ENCODE data around the gene NUDT21. TPM values are rescaled to one million over a fixed set of nuclear protein-coding genes. Genes with fewer than 3 reads are reported as not detected.

NUDT21 gene
- total and polyA plus RNA-seq, 2 of the 4 experiments (the other 2 are of a cell fraction) = 52.4 to 166 TPM

DNA sequence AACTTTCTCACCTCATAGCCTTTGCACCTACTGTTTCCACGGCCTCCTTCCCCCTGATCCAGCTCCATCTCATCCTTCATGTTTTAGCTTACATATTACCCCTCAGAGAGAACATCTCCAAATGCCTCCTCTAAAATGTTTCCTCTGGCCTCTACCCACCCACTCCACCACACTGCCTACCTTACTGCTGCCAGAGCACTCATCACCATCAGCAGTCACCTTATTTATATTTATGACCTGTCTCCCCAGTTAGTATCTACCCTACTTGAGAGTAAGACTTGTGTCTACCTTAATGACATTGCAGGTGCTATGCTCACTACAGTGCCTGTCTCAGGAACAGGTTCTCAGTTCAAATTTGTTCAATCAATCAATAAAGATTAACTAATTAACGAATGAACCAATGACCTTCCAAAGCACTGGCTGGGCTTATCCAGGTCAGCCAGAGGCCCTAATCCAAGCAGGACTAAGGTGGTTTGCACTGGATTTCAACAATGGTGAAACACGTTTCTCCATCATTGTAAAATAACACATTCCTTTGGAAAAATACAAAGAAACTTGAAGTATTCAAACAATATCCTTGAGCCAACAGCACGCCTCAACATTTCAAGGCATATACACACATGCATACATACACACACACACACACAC lies 66.9 kb downstream of the NUDT21 start:
- no peak overlapping the region for H2AK5ac ChIP-seq (ENCODE audit: low read depth, low read length)
- no peak overlapping the region for H3K56ac ChIP-seq (ENCODE audit: extremely low read depth, insufficient read depth, low read length)
- peaks cover 14% of the 10 kb centered on the region for H3K4me1 ChIP-seq (ENCODE audit: control insufficient read depth, insufficient read depth, low read length)
- H2AK9ac ChIP-seq (replicated peaks; ENCODE audit: low read depth, low read length, poor library complexity) = no peak overlapping the region
- no peak overlapping the region for H4K5ac ChIP-seq (ENCODE audit: low read depth, low read length)
- H3K9ac ChIP-seq (ENCODE audit: low read depth, low read length) = no peak overlapping the region
- H4K91ac ChIP-seq (ENCODE audit: insufficient read depth, low read depth, low read length) = no peak overlapping the region
- no peak overlapping the region for H3K27ac ChIP-seq (ENCODE audit: insufficient read depth, low read length)
- H2BK20ac ChIP-seq (ENCODE audit: low read depth, low read length) = no peak overlapping the region
- in situ Hi-C loops (cut with MboI; ENCODE audit: low sequenced_read_pairs) = no loop called here
- 82% methylated on average over 1 of the region's 4 CpGs; no CpG with 5 or more reads in 1 of the 2 experiments for WGBS, 2 experiments (ENCODE audit: extremely low coverage in 2 of 2, insufficient read length in 1 of 2)
- dilution Hi-C loops (cut with HindIII; ENCODE audit: low sequenced_read_pairs, unreplicated experiment) = no loop called here
- no peak for ATAC-seq (ENCODE audit: low read depth)
- H2BK5ac ChIP-seq (ENCODE audit: low read depth, low read length, poor library complexity, severe bottlenecking) = no peak overlapping the region
- no peak overlapping the region for H2BK15ac ChIP-seq (ENCODE audit: low read depth, low read length)
- no peak overlapping the region for H3K4ac ChIP-seq (ENCODE audit: low read depth, low read length)
- H3K9me1 ChIP-seq (ENCODE audit: insufficient read depth, low read length) = peaks cover 15% of the 10 kb centered on the region
- no peak for TF ChIP-seq SMC3 (IDR thresholded peaks at IDR 0.05; ENCODE audit: low read depth, low read length)
- TF ChIP-seq MAFK (IDR thresholded peaks at IDR 0.05; ENCODE audit: low read depth, low read length) = no peak
- TF ChIP-seq MAZ (IDR thresholded peaks at IDR 0.05; ENCODE audit: borderline replicate concordance, low read depth, low read length) = no peak
- TF ChIP-seq MXI1 (IDR thresholded peaks at IDR 0.05; ENCODE audit: borderline replicate concordance, low read depth, low read length) = no peak
- TF ChIP-seq NFE2L2 (IDR thresholded peaks at IDR 0.05; ENCODE audit: low read depth, low read length) = no peak
- no peak for TF ChIP-seq CHD1 (IDR thresholded peaks at IDR 0.05; ENCODE audit: low read depth, low read length)
- peaks cover 25% of the 10 kb centered on the region in 2 experiments for H3K79me1 ChIP-seq (ENCODE audit: low read depth in 1 of 2, low read length in 2 of 2)
- no TSS peak for BruUV-seq (replicated peaks)
- H4K8ac ChIP-seq (ENCODE audit: low read depth in 2 of 2, low read length in 2 of 2) = no peak overlapping the region
- no peak overlapping the region for H3K18ac ChIP-seq (ENCODE audit: low read depth, low read length)
- no peak overlapping the region for H2BK120ac ChIP-seq (ENCODE audit: low read depth, low read length)
- no peaks in the 10 kb centered on the region for H3K27me3 ChIP-seq (ENCODE audit: control insufficient read depth, insufficient read depth, low read length)
- no peak overlapping the region for H3K14ac ChIP-seq (replicated peaks; ENCODE audit: low read depth, low read length)
- DNase-seq = no peak
- ChIA-PET POLR2A (ENCODE audit: unreplicated experiment) (no interaction called here), CTCF (no interaction called here)
- intact Hi-C loops (cut with micrococcal nuclease) = no loop called here
- H3K4me3 ChIP-seq (ENCODE audit: insufficient read depth, low read depth, low read length) = no peak overlapping the region
- no peak overlapping the region for H2AFZ ChIP-seq (replicated peaks; ENCODE audit: low read length, poor library complexity)
- H3K23ac ChIP-seq (ENCODE audit: low read depth, low read length) = no peak overlapping the region
- no peak overlapping the region for H3K4me2 ChIP-seq (ENCODE audit: low read depth, low read length)
- H3K9me3 ChIP-seq (ENCODE audit: control insufficient read depth, insufficient read depth, low read length) = peaks cover 8% of the 10 kb centered on the region
- peaks cover 38% of the 10 kb centered on the region for H3K36me3 ChIP-seq (ENCODE audit: control insufficient read depth, insufficient read depth, low read length)
- no peaks in the 10 kb centered on the region; the same call in 1 of the 2 replicates for H4K20me1 ChIP-seq (ENCODE audit: insufficient read depth, low read length)

All from IMR-90 (cell line).